HEK293T (cell line): ENCODE measurements around the gene SPIRE1.

ENCODE experiments used
- CTBP1 ChIP-seq: fragments of 450-650 bp; IDR thresholded peaks from 2 replicates; pipeline ENCODE4 v1.6.1; 2016; ENCODE audit warnings: borderline replicate concordance
- FOXK2 ChIP-seq: fragments of 450-650 bp; IDR thresholded peaks from 2 replicates; pipeline ENCODE4 v1.6.1; 2016; ENCODE audit warnings: mild to moderate bottlenecking
- FOXM1 ChIP-seq: fragments of 450-650 bp; IDR thresholded peaks from 2 replicates; pipeline ENCODE4 v1.6.1; 2017; ENCODE audit warnings: mild to moderate bottlenecking, borderline replicate concordance
- NFRKB ChIP-seq: fragments of 450-650 bp; IDR thresholded peaks from 2 replicates; pipeline ENCODE4 v1.6.1; 2016; ENCODE audit warnings: mild to moderate bottlenecking, moderate library complexity

DNA sequence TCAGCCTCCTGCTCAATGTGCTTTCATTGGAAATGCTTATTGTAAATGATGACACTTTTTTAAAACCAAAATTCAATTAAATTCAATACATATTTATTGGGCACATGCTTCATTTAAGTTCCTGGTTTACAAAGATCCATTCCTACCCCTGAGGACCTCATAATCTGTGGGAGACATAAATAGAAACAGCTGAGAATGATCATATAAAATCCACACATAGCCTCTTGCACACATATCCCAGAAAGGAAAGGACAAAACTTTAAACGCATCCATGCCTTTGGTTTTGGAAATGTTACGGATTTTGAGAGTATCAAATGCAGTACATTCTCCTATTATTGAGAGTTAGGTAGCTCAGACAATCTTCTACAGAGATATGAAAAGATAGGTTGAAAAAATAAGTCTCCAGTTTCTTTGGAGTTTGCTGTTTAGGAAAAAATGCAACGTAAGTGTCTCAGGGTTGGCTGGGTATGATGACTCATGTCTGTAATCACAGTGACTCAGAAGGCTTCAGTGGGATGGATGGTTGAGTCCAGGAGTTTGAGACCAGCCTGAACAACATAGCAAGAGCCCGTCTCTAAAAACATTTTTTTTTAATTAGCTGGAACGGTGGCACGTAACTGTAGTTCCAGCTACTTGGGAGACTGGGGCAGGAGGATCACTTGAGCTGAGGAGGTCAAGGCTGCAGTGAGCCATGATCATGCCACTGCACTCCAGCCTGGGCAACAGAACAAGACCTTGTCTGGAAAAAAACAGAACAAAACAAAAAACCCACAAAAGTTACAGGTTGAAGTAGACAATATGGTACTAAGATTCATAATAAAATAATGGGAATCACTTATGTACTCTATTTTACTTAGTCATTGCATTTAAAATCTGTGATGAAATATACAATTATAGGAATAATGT, 254.1 kb downstream of the SPIRE1 start:
- TF ChIP-seq CTBP1 (no peak), NFRKB (no peak), FOXM1 (no peak), FOXK2 (no peak)
